HepG2 (cell line): ENCODE measurements around the gene ZMYM3. TPM values are rescaled to one million over a fixed set of nuclear protein-coding genes. Genes with fewer than 3 reads are reported as not detected.
A peak's percentile ranks its signal among the peaks of the same experiment; 100 is the strongest.

Source experiments
- AGO1 ChIP-seq: fragments of 200-400 bp; formaldehyde crosslinking; IDR thresholded peaks from 2 replicates; pipeline ENCODE4 v1.6.1; 2017; ENCODE audit warnings: mild to moderate bottlenecking, low read depth, low read length, moderate library complexity; ENCODE audit not compliant: poor library complexity, severe bottlenecking
- LCORL ChIP-seq, 2 experiments: fragments of 450-650 bp in 1 of 2; sonication (generic) in 1 of 2; formaldehyde crosslinking in 1 of 2; IDR thresholded peaks; 2 replicates each; pipeline versions ENCODE4 v1.5.0 to v1.6.1; 2017 to 2020; ENCODE audit warnings: antibody characterized with exemption in 1 of 2, missing genetic modification reagents in 1 of 2
- NFKB2 ChIP-seq: sonication (generic); formaldehyde crosslinking; IDR thresholded peaks from 2 replicates; pipeline ENCODE4 v1.4.0; 2020; ENCODE audit warnings: missing genetic modification reagents, borderline replicate concordance
- PHF8 ChIP-seq: sonication (generic); formaldehyde crosslinking; IDR thresholded peaks from 2 replicates; pipeline ENCODE4 v1.5.0; 2020; ENCODE audit warnings: missing genetic modification reagents
- SIN3A ChIP-seq: IDR thresholded peaks from 2 replicates; pipeline ENCODE4 v1.6.1; 2011; ENCODE audit warnings: low read depth, mild to moderate bottlenecking, control low read depth, low read length, borderline replicate concordance
- SPEN ChIP-seq: sonication (generic); formaldehyde crosslinking; IDR thresholded peaks from 2 replicates; pipeline ENCODE4 v1.5.1; 2020; ENCODE audit warnings: low read depth, mild to moderate bottlenecking, missing genetic modification reagents
- ZFP36 ChIP-seq: fragments of 150-350 bp; IDR thresholded peaks from 2 replicates; pipeline ENCODE4 v1.6.1; 2018; ENCODE audit warnings: borderline replicate concordance, low read length, low read depth; ENCODE audit not compliant: partially characterized antibody
- ZNF33A ChIP-seq: sonication (generic); formaldehyde crosslinking; IDR thresholded peaks from 2 replicates; pipeline ENCODE4 v1.5.1; 2020; ENCODE audit warnings: missing genetic modification reagents, mild to moderate bottlenecking, moderate library complexity, borderline replicate concordance
- ZNF350 ChIP-seq: sonication (generic); formaldehyde crosslinking; IDR thresholded peaks from 2 replicates; pipeline ENCODE4 v1.4.0; 2020; ENCODE audit warnings: mild to moderate bottlenecking, low read depth, missing genetic modification reagents, borderline replicate concordance
- ZNF552 ChIP-seq: sonication (generic); formaldehyde crosslinking; IDR thresholded peaks from 2 replicates; pipeline ENCODE4 v1.9.0; 2022; ENCODE audit warnings: missing genetic modification reagents, mild to moderate bottlenecking, borderline replicate concordance
- ZNF557 ChIP-seq: sonication (generic); formaldehyde crosslinking; IDR thresholded peaks from 2 replicates; pipeline ENCODE4 v1.4.0; 2020; ENCODE audit warnings: missing genetic modification reagents
- polyA plus RNA-seq, 8 experiments: library from polyadenylated mRNA; depleted of rRNA in 3 of 8; stranded (reverse) in 7 of 8; unstranded in 1 of 8; fragments of >200 nt; fragmentation: Illumina TruSeq in 4 of 8; extraction: Trizol in 4 of 8; gene quantifications; 2 replicates each; pipeline versions ENCODE4 v1.2.1 to v1.2.3, GENCODE V29; 2011 to 2016; ENCODE audit warnings: low read depth in 4 of 8, missing spikeins in 1 of 8, mixed read lengths in 1 of 8; ENCODE audit not compliant: insufficient read depth in 1 of 8
- total RNA-seq, 5 experiments: library from RNA; depleted of rRNA; stranded (reverse); fragments of >200 nt; fragmentation: Illumina TruSeq; extraction: Trizol; gene quantifications; 2 replicates each; pipeline ENCODE4 v1.2.3, GENCODE V29; 2016; ENCODE audit warnings: low read depth in 1 of 5
- TF ChIP-seq, protein P1 (sequence below): sonication (generic); formaldehyde crosslinking; IDR thresholded peaks from 2 replicates; pipeline ENCODE4 v1.4.0; 2020; ENCODE audit warnings: mild to moderate bottlenecking, missing genetic modification reagents
- TF ChIP-seq, protein P2 (sequence below): IDR thresholded peaks from 2 replicates; pipeline ENCODE4 v1.6.1; 2016; ENCODE audit warnings: low read depth, missing genetic modification reagents, missing compliant biosample characterization
- TF ChIP-seq, protein P3 (sequence below): sonication (generic); formaldehyde crosslinking; IDR thresholded peaks from 2 replicates; pipeline ENCODE4 v1.4.0; 2020; ENCODE audit warnings: mild to moderate bottlenecking, missing genetic modification reagents, borderline replicate concordance
- TF ChIP-seq, protein P4 (sequence below): sonication (generic); IDR thresholded peaks from 2 replicates; pipeline ENCODE4 v1.6.1; 2016; ENCODE audit warnings: low read depth, borderline replicate concordance

Gene ZMYM3
- total and polyA plus RNA-seq, 2 of the 13 experiments (the other 11 are each of a cell fraction or from before 2014, with no cell fraction given) = 26.4 to 35.4 TPM

DNA sequence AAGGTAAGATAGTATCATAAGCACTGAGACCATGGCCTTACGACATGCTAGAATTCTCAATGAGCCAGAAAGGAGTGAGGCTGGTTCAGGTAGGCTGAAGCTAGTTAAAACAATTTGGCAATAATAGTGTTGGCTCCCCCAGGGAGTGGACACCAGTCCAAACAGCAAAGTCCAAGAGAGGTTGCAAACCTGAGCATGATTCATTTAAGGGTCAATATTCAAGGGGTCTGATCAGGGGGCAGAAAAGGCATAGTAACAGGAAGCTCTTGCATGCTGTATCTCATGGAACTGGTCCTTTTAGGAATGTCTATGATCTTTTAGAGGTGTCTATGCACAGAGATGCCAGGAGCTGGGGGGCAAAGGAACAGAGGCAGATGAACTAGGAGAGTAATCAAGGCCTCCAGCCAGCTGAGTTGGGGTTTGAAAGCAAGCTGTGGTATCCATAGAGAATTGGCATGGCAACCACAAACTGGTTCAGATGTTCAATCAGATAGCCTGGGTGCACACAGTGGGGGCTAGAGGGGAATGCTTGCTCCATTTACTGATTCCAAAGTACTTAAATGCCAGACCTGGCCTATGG is 25.8 kb downstream of the ZMYM3 start (continued):
- TF ChIP-seq ZNF552 (no peak), ZNF33A (CRISPR knock-in tag) (no peak), SIN3A (peak; percentile 35; the same call in 1 of the 2 replicates), SPEN (CRISPR knock-in tag) (no peak), LCORL (IDR thresholded peaks at IDR 0.05) (no peak), LCORL (CRISPR knock-in tag; IDR thresholded peaks at IDR 0.05) (peak; percentile 53; the same call in 1 of the 2 replicates), NFKB2 (CRISPR knock-in tag) (no peak), ZNF350 (CRISPR knock-in tag) (no peak), PHF8 (CRISPR knock-in tag) (no peak), AGO1 (no peak), ZNF557 (CRISPR knock-in tag) (no peak), ZFP36 (no peak)
- TF ChIP-seq, protein P1, sequence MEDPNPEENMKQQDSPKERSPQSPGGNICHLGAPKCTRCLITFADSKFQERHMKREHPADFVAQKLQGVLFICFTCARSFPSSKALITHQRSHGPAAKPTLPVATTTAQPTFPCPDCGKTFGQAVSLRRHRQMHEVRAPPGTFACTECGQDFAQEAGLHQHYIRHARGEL (CRISPR knock-in tag) = no peak
- TF ChIP-seq, protein P2, sequence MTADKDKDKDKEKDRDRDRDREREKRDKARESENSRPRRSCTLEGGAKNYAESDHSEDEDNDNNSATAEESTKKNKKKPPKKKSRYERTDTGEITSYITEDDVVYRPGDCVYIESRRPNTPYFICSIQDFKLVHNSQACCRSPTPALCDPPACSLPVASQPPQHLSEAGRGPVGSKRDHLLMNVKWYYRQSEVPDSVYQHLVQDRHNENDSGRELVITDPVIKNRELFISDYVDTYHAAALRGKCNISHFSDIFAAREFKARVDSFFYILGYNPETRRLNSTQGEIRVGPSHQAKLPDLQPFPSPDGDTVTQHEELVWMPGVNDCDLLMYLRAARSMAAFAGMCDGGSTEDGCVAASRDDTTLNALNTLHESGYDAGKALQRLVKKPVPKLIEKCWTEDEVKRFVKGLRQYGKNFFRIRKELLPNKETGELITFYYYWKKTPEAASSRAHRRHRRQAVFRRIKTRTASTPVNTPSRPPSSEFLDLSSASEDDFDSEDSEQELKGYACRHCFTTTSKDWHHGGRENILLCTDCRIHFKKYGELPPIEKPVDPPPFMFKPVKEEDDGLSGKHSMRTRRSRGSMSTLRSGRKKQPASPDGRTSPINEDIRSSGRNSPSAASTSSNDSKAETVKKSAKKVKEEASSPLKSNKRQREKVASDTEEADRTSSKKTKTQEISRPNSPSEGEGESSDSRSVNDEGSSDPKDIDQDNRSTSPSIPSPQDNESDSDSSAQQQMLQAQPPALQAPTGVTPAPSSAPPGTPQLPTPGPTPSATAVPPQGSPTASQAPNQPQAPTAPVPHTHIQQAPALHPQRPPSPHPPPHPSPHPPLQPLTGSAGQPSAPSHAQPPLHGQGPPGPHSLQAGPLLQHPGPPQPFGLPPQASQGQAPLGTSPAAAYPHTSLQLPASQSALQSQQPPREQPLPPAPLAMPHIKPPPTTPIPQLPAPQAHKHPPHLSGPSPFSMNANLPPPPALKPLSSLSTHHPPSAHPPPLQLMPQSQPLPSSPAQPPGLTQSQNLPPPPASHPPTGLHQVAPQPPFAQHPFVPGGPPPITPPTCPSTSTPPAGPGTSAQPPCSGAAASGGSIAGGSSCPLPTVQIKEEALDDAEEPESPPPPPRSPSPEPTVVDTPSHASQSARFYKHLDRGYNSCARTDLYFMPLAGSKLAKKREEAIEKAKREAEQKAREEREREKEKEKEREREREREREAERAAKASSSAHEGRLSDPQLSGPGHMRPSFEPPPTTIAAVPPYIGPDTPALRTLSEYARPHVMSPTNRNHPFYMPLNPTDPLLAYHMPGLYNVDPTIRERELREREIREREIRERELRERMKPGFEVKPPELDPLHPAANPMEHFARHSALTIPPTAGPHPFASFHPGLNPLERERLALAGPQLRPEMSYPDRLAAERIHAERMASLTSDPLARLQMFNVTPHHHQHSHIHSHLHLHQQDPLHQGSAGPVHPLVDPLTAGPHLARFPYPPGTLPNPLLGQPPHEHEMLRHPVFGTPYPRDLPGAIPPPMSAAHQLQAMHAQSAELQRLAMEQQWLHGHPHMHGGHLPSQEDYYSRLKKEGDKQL = 0 out of 2 replicates have a peak, but pooled peaks have one; percentile 14
- TF ChIP-seq, protein P3, sequence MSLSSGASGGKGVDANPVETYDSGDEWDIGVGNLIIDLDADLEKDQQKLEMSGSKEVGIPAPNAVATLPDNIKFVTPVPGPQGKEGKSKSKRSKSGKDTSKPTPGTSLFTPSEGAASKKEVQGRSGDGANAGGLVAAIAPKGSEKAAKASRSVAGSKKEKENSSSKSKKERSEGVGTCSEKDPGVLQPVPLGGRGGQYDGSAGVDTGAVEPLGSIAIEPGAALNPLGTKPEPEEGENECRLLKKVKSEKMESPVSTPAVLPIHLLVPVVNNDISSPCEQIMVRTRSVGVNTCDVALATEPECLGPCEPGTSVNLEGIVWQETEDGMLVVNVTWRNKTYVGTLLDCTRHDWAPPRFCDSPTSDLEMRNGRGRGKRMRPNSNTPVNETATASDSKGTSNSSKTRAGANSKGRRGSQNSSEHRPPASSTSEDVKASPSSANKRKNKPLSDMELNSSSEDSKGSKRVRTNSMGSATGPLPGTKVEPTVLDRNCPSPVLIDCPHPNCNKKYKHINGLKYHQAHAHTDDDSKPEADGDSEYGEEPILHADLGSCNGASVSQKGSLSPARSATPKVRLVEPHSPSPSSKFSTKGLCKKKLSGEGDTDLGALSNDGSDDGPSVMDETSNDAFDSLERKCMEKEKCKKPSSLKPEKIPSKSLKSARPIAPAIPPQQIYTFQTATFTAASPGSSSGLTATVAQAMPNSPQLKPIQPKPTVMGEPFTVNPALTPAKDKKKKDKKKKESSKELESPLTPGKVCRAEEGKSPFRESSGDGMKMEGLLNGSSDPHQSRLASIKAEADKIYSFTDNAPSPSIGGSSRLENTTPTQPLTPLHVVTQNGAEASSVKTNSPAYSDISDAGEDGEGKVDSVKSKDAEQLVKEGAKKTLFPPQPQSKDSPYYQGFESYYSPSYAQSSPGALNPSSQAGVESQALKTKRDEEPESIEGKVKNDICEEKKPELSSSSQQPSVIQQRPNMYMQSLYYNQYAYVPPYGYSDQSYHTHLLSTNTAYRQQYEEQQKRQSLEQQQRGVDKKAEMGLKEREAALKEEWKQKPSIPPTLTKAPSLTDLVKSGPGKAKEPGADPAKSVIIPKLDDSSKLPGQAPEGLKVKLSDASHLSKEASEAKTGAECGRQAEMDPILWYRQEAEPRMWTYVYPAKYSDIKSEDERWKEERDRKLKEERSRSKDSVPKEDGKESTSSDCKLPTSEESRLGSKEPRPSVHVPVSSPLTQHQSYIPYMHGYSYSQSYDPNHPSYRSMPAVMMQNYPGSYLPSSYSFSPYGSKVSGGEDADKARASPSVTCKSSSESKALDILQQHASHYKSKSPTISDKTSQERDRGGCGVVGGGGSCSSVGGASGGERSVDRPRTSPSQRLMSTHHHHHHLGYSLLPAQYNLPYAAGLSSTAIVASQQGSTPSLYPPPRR = peak; percentile 61; the same call in 1 of the 2 replicates
- TF ChIP-seq, protein P4, sequence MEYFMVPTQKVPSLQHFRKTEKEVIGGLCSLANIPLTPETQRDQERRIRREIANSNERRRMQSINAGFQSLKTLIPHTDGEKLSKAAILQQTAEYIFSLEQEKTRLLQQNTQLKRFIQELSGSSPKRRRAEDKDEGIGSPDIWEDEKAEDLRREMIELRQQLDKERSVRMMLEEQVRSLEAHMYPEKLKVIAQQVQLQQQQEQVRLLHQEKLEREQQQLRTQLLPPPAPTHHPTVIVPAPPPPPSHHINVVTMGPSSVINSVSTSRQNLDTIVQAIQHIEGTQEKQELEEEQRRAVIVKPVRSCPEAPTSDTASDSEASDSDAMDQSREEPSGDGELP = peak; percentile 82; the same call in 1 of the 2 replicates
